ENCODE results near the gene PLD5.

The PLD5 gene

GRCh38 chr1:242034392-242034791 lies 490.1 kb downstream of the PLD5 start:
- DNase-seq = no peak

- no peak for DNase-seq
Measured at GRCh38 chr1:242033447-242033846, 491.1 kb downstream of the PLD5 start.

All from CD4-positive, alpha-beta T cell treated with Interleukin-6 for 4 hours (primary cell).